ENCODE measurements around the gene BMP15.

The BMP15 gene

DNA sequence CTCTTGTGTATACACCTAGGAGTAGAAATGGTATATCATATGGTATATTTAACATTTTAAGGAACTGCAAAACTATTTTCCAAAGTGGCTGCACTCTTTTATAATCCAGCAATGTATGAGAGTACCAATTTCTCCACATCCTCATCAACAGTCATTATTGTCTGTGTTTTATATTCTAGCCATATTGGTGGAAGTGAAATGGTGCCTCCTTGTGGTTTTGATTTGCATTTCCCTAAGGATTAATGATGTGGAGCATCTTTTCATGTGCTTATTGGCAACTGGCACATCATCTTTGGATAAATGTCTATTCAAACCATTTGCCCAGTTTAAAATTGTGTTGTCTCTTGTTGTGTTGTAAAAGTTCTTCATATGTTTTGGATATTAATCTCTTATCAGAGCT lies 9.6 kb downstream of the BMP15 start:
- TF ChIP-seq, protein P1, sequence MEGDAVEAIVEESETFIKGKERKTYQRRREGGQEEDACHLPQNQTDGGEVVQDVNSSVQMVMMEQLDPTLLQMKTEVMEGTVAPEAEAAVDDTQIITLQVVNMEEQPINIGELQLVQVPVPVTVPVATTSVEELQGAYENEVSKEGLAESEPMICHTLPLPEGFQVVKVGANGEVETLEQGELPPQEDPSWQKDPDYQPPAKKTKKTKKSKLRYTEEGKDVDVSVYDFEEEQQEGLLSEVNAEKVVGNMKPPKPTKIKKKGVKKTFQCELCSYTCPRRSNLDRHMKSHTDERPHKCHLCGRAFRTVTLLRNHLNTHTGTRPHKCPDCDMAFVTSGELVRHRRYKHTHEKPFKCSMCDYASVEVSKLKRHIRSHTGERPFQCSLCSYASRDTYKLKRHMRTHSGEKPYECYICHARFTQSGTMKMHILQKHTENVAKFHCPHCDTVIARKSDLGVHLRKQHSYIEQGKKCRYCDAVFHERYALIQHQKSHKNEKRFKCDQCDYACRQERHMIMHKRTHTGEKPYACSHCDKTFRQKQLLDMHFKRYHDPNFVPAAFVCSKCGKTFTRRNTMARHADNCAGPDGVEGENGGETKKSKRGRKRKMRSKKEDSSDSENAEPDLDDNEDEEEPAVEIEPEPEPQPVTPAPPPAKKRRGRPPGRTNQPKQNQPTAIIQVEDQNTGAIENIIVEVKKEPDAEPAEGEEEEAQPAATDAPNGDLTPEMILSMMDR (IDR thresholded peaks at IDR 0.05; ENCODE audit: low read depth, low read length): no peak

DNA sequence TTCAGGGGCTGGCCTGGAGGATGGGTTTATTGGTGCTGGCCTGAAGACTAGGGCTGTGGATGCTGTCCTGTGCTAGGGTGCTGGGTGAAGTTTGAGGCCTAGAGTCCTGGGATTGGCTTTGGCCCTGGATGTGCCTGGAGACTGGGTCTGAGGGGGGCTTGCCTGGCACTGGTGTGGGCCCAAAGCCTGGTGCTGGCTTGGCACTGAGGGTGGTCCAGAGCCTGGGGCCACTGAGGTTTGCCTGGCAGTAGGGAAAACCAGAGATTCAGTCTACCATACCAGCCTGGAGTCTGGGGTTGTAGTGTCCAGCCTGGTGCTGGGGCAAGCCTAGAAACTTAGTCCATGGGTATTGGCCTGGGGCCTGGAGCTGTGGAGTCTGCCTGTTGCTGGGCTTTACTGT lies 16.6 kb downstream of the BMP15 start:
- TF ChIP-seq, protein P1 (IDR thresholded peaks at IDR 0.05; ENCODE audit: low read depth, low read length): no peak
- no peak overlapping the region for H3K4me3 ChIP-seq (ENCODE audit: low read depth, low read length)

More for the DNA sequence above, 9.6 kb downstream of the BMP15 start:
- no peak overlapping the region for H3K4me3 ChIP-seq (ENCODE audit: low read depth, low read length)

DNA sequence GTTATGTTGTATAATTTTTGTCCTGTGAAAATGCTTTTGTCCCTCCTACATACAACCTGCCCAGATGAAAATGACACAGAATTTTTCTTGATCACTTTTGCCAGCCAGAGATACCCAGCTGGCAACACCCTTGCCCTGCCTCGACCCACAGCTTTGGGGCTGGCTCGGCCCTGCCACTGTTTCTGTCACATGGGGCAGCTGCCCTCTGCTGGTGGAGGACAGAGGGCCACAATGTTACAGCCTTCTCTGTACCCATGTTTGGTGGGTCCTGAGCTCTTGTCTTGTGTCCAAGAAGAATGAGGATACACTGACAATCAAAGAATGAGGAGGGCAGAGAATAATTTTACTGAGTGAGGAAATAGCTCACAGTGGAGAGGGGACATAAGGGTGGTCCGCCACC lies 31.1 kb downstream of the BMP15 start:
- no peak overlapping the region for H3K4me3 ChIP-seq (ENCODE audit: low read depth, low read length)
- TF ChIP-seq, protein P1 (IDR thresholded peaks at IDR 0.05; ENCODE audit: low read depth, low read length): no peak

DNA sequence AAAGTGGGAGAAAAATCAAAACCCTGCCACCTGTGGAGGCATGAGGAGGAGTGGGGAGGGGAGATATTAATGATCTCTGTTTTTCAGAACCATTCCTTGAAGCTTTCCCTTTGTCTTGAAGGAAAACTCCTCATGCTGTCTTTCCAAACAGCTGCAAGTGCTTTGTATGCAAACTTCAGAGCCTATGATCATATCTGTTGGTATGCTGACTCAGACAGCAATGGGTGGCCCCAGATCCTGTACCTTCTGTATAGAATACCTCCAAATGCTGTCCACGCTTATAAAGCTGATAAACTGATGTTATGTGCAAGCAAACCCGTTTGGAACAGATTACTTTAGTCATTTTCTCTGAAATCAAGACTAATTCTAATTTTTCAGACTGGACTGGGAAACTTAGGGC lies 31.9 kb downstream of the BMP15 start:
- TF ChIP-seq, protein P1 (IDR thresholded peaks at IDR 0.05; ENCODE audit: low read depth, low read length): no peak
- no peak overlapping the region for H3K4me3 ChIP-seq (ENCODE audit: low read depth, low read length)

DNA sequence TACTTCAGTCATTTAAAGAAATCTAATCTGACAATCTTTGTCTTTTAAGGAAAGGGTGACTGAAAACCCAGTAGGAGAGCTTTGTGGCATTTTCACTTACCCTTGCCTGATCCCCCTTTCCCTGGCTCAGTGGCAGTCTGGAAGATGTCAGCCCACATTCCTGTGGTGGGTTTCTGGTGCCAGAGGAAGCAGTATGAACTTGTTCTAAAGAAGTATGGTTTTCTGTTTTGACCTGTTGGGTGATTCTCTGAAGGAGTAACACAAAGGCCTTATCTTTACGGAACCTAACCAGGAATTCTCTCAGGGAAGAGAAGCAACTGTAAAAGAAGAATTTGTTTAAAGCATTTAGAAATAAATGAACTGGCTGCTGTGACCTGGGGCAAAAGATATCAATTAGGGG lies 41.9 kb downstream of the BMP15 start:
- TF ChIP-seq, protein P1 (IDR thresholded peaks at IDR 0.05; ENCODE audit: low read depth, low read length): no peak
- no peak overlapping the region for H3K4me3 ChIP-seq (ENCODE audit: low read depth, low read length)

DNA sequence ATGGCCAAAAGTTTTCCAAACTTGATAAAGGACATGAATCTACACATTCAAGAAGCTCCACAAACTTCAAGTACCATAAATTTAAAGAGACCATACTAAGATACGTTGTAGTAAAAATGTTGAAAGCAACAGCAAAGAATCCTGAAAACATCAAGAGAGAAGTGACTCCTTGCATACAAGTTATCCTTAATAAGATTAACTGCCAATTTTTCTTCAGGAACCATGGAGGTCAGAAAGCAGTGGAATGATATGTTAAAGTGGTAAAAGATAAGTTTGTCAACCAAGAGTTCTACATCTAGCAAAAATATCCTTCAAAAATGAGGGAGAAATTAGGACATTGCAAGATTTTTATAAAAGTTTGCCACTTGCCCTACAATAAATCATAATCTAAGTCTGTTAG lies 43.3 kb downstream of the BMP15 start:
- no peak overlapping the region for H3K4me3 ChIP-seq (ENCODE audit: low read depth, low read length)
- TF ChIP-seq, protein P1 (IDR thresholded peaks at IDR 0.05; ENCODE audit: low read depth, low read length): no peak

DNA sequence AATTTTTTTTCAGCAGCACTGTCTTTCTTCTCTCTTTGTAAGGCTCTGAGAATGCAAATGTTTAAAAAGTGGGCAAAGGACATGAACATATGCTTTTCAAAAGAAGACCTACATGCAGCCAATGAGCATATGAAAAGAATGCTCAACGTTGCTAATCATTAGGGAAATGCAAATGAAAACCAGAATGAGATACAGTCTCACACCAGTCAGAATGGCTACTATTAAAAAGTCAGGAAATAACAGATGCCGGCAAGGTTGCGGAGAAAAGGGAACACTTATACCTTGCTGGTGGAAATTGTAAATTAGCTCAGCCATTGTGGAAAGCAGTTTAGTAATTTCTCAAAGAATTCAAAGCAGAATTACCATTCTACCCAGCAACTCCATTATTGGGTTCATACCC lies 51.6 kb downstream of the BMP15 start:
- H3K4me3 ChIP-seq (ENCODE audit: low read depth, low read length): no peak overlapping the region
- TF ChIP-seq, protein P1 (IDR thresholded peaks at IDR 0.05; ENCODE audit: low read depth, low read length): no peak

All from WI38 (cell line).